Measurements from ENCODE around the gene ZSWIM5.
"Not testable (repeated sequence)": the region's sequence is repeated elsewhere in the genome, so short reads cannot be mapped to it uniquely, and the experiment has no call there.

Gene ZSWIM5

DNA sequence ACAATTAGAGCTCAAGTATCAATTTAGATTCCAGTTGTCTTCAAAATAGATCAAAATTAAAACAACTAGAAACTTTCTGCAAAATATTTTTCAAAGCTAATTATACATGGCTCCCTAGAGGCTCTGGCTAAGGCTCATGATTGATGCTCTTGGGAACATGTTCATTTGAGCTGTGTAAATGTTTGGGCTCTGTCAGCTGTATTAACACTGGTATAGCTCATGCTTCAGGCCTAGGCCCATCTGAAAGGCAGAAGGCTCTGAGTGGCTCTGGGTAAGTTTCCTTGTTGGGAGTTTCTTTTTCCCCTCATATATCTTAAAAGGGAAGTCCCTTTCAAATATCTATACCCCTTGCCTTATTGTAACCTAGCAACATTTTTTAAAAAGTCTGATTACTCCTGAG, 113.1 kb downstream of the ZSWIM5 start:
- DNase-seq (ENCODE audit: low read depth) = no peak

DNA sequence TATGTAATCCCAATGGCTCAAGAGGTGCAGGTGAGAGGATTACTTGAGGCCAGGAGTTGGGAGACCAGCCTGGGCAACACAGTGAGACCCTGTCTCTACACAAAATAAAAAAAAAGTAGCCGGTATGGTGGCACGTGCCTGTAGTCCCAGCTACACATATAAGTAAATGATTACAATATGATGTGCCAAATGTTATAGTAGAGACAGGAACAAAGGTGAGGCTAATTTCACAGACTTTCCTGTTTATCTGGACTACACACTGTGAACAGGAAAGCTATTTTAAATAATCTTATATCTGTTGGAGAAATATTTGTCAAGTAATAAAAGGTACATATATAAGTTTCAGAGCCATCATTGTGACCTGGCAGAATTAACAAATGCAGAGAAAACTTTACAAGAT, 116.7 kb downstream of the ZSWIM5 start:
- no peak for DNase-seq (ENCODE audit: low read depth)

DNA sequence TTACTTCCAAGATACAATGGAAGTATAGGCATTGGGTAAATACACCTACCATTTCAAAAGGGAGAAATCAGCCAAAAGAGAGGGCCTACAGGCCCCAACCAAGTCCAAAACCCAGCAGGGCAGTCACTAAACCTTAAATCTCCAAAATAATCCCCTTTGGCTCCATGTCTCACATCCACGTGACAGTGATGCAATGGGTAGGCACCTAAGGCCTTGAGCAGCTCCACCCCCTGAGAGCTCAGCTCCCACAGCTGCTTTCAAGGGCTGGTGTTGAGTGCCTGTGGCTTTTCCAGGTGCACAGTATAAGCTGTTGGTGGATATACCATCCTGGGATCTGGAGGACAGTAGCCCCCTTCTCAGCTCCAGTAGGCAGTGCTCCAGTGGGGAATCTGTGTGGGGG, 121.8 kb downstream of the ZSWIM5 start:
- no peak for DNase-seq (ENCODE audit: low read depth)

DNA sequence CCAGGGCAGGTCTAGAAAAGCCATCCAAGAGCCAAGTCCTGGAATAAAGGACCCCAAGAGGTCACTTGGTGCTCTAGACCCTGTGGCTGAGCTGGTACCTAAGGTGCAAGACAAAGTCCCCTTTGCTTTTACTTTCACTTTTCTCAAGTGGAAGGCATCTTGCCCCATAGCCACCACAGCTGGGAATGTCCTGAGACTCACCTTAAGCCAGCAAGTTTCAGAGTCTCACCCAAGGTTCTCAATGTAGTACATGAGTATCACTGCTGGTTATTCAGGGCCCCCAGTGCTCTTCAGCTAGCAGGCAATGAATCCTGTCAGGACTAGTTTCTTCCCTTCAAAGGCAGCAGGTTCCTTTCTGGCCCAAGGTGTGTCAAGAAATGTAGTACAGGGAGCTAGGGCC, 126.9 kb downstream of the ZSWIM5 start:
- no peak for DNase-seq (ENCODE audit: low read depth)

DNA sequence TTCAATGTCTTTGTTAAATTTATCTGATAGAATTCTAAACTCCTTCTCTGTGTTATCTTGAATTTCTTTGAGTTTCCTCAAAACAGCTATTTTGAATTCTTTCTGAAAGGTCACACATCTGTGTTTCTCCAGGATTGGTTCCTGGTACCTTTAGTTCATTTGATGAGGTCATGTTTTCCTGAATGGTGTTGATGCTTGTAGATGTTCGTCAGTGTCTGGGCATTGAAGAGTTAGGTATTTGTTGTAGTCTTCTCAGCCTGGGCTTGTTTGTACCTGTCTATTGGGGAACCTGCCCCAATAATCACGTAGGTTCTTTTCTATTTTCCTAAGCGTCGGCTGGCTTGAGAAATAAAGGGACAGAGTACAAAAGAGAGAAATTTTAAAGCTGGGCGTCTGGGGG, 129.4 kb downstream of the ZSWIM5 start:
- DNase-seq (ENCODE audit: low read depth) = not testable (repeated sequence)

DNA sequence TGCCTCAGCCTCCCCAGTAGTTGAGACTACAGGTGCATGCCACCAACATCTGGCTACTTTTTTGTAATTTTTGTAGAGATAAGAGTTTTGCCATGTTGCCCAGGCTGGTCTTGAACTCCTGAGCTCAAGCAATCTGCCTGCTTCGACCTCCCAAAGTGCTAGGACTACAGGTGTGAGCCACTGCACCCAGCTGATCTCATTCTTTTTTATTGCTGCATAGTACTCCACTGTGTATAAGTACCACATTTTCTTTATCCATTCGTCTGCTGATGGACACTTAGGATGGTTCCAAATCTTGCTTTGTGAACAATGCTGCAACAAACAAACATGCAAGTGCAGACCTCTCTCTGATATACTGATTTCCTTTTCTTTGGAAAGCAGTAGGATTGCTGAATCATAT, 134.8 kb downstream of the ZSWIM5 start:
- DNase-seq (ENCODE audit: low read depth) = no peak

DNA sequence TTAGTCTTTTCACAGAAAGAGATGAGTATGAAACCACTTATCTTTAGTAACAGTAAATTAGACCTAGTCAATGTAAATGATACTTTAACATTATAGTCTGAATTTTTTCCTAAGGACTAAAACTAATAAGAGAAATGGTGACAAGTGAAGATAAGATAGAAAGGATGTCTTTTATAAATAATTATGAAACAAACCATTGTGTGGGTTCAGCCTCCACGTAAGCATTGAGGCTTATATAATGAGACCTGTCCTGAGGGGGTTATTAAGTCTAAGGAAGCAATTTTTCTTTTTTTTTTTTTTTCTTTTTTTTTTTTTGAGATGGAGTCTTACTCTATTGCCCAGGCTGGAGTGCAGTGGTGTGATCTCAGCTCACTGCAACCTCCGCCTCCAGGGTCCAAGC, 138.6 kb downstream of the ZSWIM5 start:
- no peak for DNase-seq (ENCODE audit: low read depth)

DNA sequence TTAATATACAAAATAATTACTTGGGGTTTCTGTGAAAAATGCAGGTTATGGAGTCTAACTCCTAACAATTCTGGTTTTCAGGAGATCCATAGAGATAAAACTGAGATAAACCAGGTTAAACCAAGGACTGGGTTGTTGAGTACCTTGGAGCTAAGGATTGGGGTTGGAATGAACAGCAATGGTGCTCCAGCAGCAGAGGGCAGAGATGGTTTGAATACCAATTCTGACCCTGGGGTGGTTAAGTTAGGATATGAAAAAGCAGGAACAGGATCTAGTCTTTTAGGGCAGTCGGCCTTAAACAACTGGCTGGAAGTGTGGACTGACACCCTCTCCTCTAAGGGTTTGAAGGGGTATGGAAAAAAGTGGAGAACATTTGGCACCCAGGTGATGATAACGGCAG, 141.3 kb downstream of the ZSWIM5 start:
- no peak for DNase-seq (ENCODE audit: low read depth)

DNA sequence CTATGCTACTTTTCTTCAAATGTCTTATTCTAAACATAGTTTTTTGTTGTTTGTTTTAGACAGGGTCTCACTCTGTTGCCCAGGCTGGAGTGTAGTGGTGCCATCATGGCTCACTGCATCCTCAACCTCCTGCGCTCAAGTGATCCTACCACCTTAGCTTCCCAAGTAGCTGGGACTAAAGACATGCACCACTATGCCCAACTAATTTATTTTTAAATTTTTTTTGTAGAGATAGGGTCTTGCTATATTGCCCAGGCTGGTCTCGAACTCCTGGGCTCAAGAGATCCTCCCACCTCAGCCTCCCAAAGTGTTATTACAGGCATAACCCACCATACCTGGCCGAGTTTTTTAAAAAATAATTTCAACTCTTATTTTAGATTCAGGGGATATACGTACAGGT, 143.9 kb downstream of the ZSWIM5 start:
- not testable (repeated sequence) for DNase-seq (ENCODE audit: low read depth)

DNA sequence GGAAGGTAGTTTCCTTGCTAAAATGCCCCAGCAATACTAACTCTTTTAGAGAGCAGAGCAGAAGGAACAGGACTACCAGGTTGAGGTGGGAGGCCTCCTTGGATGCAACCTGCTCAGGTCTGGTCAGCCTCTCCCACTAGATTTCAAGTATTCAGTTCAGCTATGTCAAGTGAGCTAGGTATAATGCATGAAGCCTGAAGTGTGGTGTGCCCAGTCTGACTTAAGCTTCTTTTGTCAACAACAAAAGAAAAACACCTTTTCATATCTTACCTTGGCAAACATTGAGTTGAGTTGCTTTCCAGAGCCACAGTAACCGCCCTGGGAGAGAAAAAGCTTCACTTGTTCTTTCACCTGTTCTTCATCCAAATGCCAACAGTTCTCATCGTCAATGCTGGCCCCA, 146.6 kb downstream of the ZSWIM5 start:
- no peak for DNase-seq (ENCODE audit: low read depth)

DNA sequence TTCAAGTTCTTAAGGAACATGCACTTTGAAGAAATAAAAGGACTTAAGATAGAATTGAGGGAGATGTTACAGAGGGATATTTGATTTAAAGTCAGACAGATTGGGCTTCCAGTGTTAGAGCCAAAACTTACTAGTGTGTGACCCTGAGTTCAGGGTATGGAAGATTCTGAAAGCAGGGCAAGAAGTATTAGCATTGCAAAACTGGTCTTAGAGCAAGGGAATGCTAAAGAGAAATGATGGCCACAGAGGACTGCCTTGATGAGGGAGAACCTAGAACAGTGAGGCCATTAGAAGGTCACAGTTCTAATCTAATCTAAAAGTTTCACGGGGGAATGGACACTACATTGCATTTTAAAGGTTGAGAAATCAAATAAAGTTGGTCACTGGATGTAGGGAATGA, 148.9 kb downstream of the ZSWIM5 start:
- DNase-seq (ENCODE audit: low read depth) = no peak

DNA sequence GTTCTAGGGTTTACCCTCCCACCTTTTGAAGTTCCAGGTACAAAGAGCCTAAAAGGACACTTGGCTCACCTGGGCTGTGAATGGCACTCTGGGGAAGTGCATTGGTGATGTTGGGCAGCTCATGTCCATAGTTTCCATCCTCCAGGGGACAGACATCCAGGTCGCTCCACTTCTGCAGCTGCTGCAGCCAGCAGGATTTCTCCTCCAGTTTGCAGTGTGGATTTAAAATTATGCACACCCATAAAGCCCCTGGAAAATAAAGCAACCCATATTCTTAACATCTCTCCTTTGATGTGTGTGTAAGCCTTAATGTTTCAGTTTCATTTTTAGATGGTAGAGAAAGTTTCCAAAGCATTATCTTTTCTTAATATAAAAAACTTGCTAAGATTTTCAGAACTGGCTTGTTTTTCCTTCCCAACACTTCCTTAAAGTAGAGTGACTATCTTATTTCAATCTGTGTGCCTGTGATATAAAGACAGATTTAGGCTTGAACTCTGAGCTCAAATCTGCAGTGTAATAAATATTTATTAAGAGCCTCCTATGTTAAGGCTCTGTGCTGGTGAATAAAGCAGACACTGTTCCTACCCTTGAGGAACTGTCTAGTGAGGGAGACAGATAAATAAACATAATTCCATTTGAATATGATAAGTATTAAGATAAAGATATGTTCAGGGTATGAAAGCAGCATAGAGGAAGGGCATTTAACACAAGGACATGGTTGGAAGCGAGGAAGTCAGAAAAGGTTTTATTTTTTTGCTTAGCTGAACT, 155.2 kb downstream of the ZSWIM5 start:
- DNase-seq (ENCODE audit: low read depth) = no peak

DNA sequence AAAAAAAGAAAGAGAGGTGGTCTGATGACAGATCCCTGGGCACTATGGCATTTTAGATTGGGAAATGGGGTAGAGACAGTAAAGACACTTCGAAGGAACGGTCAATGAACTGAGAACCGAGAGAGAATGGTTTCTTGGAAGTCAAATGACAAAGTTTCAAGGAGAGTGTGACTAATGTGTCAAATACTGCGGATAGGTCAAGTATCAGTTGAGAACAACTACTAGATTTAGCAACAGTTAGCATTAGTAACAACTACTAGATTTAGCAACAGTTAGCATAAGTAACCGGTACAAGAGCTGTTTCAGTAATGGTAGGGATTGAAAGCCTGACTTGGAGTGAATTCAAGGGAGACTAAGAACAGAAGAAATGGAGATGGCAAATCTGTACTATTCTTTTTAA, 159.4 kb downstream of the ZSWIM5 start:
- DNase-seq (ENCODE audit: low read depth) = no peak

DNA sequence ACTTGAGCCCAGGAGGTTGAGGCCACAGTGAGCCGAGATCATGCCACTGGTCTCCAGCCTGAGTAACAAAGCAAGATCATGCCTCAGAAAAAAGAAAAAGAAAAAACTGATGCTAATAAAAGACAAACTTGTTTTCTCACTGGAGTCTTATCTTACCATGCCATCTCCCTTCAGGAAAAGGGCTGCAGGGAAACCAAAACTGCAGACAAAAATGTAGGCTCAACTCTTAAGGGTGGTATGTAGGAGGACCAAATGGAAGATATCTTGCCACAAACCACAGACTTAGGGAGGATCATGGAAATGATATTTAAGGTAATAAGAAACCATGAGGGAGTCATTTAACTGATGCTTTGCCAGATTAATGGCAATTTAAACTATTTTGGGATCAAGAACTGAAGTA, 161.5 kb downstream of the ZSWIM5 start:
- no peak for DNase-seq (ENCODE audit: low read depth)

DNA sequence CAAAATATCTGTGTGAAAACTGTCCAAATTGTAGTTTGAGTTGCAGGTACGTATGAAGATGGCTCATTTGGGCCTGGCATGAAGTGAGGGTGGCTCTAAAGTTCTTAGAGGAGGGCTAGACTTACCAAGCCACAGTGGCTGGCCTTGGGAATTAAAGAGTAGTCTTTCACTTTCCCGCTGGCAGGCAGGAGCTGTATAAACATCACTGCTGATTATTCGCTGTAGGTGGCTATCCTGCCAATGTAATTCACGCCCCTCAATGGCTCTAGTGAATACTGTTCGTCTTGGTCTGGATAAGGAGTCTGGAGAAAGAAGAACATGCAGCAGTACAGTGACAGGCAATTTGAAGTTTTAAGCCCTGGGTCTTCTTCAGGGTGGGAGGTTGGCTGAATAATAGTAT, 163.3 kb downstream of the ZSWIM5 start:
- no peak for DNase-seq (ENCODE audit: low read depth)

DNA sequence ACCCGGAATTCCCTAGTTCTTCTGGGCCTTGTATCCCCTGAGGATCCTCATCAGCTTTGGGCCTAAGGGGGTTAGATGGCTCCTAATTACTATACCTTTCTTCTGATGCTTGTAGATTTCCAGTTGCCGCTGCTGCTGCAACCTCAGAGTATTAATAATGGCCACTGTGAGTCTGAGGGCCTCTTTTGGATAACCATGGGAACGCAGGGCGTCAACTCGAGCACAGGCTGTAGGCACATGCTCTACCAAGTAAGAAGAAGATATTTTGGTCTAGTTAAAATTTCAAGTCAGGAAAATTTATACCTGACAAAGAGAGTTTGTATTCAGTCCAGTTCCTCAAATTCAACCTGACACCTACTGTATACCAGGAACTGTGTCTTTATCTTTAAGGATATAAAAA, 166.1 kb downstream of the ZSWIM5 start:
- DNase-seq (ENCODE audit: low read depth) = no peak

DNA sequence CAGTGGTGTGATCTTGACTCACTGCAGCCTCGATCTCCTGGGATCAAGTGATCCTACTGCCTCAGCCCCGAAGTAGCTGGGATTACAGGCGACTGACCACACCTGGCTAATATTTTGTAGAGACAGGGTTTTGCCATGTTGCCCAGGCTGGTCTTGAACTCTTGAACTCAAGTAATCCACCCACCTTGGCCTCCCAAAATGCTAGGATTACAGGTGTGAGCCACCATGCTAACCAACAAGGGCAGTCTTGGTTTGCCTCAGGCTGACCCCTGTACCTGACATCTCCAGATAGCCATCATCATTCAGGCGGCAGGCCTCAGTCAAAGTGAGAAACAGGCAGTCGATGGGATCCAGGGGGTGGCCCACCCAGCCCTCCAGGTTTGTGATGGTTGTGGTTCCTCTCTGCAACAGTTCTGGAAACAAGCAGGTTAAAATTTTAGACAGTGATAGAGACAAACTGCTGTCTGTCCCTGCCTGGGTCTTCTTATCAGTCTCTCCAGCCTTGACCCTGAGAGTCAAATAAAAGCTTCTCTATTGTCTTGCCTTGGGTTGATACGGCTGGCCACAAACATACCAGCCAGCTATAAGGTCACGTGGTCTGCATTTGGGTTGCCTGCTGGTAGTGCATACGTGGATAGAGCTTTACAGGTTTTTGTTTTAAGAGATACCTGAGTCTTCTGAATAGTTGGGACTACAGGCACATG, 167.6 kb downstream of the ZSWIM5 start:
- no peak for DNase-seq (ENCODE audit: low read depth)

DNA sequence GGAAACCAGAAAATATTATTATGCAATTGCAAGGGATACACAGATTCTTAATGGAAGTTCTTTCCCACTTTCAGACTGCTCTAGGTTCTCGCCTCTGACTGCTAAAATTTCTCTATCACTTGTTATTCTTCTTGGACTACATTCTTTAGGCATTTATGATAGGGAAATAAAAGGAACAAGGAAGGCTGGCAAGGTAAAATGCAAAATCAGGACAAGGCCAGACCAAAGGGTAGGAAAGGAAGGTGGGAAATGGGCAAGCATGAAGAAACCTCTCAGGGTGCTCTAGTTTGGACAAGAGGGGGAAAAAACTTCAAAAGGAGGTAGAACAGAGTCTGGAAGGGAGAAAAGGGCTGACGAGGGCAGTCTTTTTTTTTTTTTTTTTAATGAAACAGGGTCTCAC, 168.2 kb downstream of the ZSWIM5 start:
- DNase-seq (ENCODE audit: low read depth) = no peak

DNA sequence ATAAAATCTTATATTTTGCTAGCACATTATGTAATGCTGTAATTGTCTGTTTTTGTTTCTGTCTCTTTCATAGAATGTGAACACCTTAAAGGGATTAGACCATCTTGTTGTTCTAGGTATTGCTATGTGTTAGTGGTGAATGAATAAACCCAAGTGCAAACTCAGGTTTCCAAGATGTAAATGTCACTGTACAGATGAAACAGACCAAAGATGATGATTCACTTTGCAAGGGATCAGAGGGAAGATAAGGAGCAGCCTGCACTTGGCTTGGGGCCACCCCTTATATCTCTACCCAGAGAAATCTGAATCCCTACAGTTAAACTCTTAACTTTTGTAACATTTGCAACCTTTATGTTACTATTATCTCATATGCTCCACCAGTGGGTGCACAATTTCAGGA, 168.9 kb downstream of the ZSWIM5 start:
- DNase-seq (ENCODE audit: low read depth) = no peak

DNA sequence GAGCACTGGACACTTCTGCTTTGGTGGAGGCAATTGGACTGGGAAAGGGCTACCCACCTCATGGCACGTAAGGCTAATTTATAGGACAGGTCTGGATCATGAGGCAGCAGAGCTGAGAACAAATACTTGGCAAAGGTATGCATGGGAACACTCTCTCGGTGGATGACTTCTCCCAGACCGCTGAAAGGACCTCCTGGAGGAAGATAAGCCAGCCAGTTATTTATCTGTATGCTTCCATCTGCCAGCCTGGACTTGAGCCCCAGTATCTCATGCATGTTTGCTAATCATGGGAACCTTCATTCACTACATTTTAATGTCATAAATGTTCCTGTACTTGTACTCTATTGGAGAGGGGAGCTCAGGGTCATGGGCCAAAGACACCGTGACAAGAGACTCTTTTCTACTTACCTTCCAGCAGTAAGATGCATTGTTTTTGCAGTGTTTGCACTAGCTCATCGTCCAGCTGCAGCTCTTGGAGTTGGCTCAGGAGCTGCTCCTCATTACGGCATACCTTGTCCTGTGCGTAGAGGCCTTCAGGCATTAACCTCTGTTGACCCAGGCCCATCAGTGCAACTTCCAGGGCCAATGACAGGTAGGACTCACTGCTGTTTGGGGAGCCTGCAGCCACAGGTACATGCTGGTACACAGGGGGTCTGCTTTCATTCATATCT, 170.6 kb downstream of the ZSWIM5 start:
- no peak for DNase-seq (ENCODE audit: low read depth)

DNA sequence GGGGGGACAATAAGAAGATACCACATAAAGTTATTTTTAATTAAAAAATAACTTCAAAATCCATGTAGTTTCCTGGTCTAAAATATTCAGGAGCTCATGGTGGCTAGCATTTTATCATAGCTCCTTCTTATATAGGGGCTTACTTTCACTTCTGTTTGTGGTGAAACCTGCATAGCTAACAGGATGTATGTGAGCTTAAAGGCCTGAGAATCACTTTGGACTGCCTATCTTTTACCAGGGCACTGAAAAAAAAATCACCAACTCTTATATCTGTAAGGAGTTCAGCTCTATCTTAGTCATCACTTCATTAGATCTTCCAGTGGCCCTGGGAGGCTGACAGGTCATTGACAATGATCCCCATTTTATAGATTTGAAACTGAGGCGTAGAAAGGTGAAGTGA, 173.0 kb downstream of the ZSWIM5 start:
- no peak for DNase-seq (ENCODE audit: low read depth)

DNA sequence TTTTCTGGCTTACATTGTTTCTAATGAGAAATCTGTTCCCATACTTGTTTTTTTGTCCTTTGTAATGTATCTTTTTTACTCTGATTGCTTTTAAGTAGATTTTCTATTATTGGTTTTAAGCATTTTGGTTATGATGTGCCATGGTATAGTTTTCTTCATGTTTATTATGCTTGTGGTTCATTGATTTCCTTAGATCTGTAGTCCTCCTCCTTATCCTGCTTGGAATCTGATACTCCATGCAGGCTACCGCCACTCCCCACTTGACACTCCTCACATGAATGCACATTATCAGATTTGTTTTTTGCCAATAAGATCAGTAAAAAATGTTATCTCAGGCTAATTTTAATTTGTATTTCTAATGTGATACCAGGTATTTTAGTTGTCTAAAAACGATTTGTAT, 173.6 kb downstream of the ZSWIM5 start:
- no peak for DNase-seq (ENCODE audit: low read depth)

DNA sequence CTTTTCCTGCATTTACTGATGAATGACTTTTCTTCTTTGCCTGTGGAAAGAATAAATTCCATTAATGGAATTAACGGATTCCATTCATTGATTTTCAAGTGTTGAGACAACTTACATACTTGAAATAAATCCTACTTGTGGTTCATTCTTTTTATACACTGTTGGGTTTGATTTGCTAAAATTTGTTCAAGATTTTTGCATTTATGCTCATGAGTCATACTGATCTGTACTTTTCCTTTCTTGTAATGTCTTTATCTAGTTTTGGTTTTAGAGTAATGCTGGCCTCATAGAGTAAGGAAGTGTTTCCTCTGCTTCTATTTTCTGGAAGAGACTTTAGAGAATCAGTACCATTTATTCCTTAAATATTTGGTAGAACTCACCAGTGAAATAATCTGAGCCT, 180.0 kb downstream of the ZSWIM5 start:
- DNase-seq (ENCODE audit: low read depth) = no peak
